SK-N-SH (cell line): ENCODE measurements around the gene CDH13. TPM values are rescaled to one million over a fixed set of nuclear protein-coding genes. Genes with fewer than 3 reads are reported as not detected.

ENCODE experiments used
- CTCF ChIA-PET: fragments of 300-600, 350-600 bp; formaldehyde crosslinking; extraction: SDS; loops from one replicate; lab custom pipeline; 2021; lab: Yijun Ruan, JAX
- POLR2A ChIA-PET: fragments of 350-600 bp; sonication (Branson Sonifier 250); formaldehyde crosslinking; extraction: SDS; loops from one replicate; lab custom pipeline; 2020; ENCODE audit warnings: antibody characterized with exemption, inconsistent platforms; lab: Yijun Ruan, JAX
- DNase-seq: peaks from one replicate; pipeline ENCODE4 v3.0.0; 2012
- H2AFZ ChIP-seq: fragments of 200-600 bp; sonication (generic); 2 replicates; pipeline ENCODE4 v1.8.1; 2016; ENCODE audit warnings: antibody characterized with exemption, mild to moderate bottlenecking, low read depth
- H3F3A ChIP-seq: fragments of 200-600 bp; sonication (generic); replicated peaks from 2 replicates; pipeline ENCODE3; 2016; ENCODE audit warnings: antibody characterized with exemption, mild to moderate bottlenecking; ENCODE audit not compliant: insufficient read depth
- H3K27ac ChIP-seq, 2 experiments: fragments of 200-500 bp in 1 of 2; fragments of 200-600 bp in 1 of 2; sonication (Bioruptor generic) in 1 of 2; sonication (generic), shearing (Covaris generic) in 1 of 2; 2 replicates each; pipeline versions ENCODE4 v1.5.1 to v1.6.1; 2014 to 2016; ENCODE audit warnings: low read depth in 2 of 2, inconsistent platforms in 1 of 2, low read length in 1 of 2, mild to moderate bottlenecking in 1 of 2, mixed read lengths in 1 of 2
- H3K27me3 ChIP-seq: fragments of 200-600 bp; sonication (generic), shearing (Covaris generic); 2 replicates; pipeline ENCODE4 v1.6.1; 2016; ENCODE audit warnings: mixed run types; ENCODE audit not compliant: insufficient read depth
- H3K36me3 ChIP-seq, 2 experiments: fragments of 200-500 bp in 1 of 2; fragments of 200-600 bp in 1 of 2; sonication (Bioruptor generic) in 1 of 2; sonication (generic) in 1 of 2; replicated peaks in 1 of 2; 2 replicates each; pipeline versions ENCODE3 to v1.5.1; 2014 to 2016; ENCODE audit warnings: low read length in 1 of 2, mild to moderate bottlenecking in 1 of 2; ENCODE audit not compliant: insufficient read depth in 2 of 2, control insufficient read depth in 1 of 2
- H3K4me1 ChIP-seq, 2 experiments: fragments of 200-500 bp in 1 of 2; fragments of 200-600 bp in 1 of 2; sonication (Bioruptor generic) in 1 of 2; sonication (generic), shearing (Covaris generic) in 1 of 2; 2 replicates each; pipeline versions ENCODE4 v1.5.1 to v1.6.1; 2014 to 2016; ENCODE audit warnings: low read depth in 1 of 2, low read length in 1 of 2, mixed run types in 1 of 2; ENCODE audit not compliant: insufficient read depth in 2 of 2, control insufficient read depth in 1 of 2
- H3K4me2 ChIP-seq: fragments of 200-600 bp; sonication (generic), shearing (Covaris generic); 2 replicates; pipeline ENCODE4 v1.6.1; 2017; ENCODE audit warnings: mixed run types
- H3K4me3 ChIP-seq, 2 experiments: fragments of 200-500 bp in 1 of 2; fragments of 200-600 bp in 1 of 2; sonication (Bioruptor generic) in 1 of 2; sonication (generic), shearing (Covaris generic) in 1 of 2; 2 replicates each; pipeline versions ENCODE4 v1.5.1 to v1.8.1; 2014 to 2016; ENCODE audit warnings: low read depth in 2 of 2, inconsistent platforms in 1 of 2, low read length in 1 of 2, mild to moderate bottlenecking in 1 of 2, mixed read lengths in 1 of 2, moderate library complexity in 1 of 2
- H3K79me2 ChIP-seq: fragments of 200-600 bp; sonication (generic); 2 replicates; pipeline ENCODE4 v1.8.1; 2017; ENCODE audit warnings: mild to moderate bottlenecking; ENCODE audit not compliant: insufficient read depth
- H3K9ac ChIP-seq: fragments of 200-600 bp; sonication (generic); 2 replicates; pipeline ENCODE4 v1.6.1; 2017; ENCODE audit warnings: mixed run types
- H3K9me2 ChIP-seq: fragments of 200-600 bp; sonication (generic); 2 replicates; pipeline ENCODE4 v1.6.1; 2017; ENCODE audit warnings: mixed run types
- H3K9me3 ChIP-seq: fragments of 200-600 bp; sonication (generic); 2 replicates; pipeline ENCODE4 v1.6.1; 2017; ENCODE audit warnings: mixed run types, mild to moderate bottlenecking, moderate library complexity
- H4K20me1 ChIP-seq: fragments of 200-600 bp; sonication (generic); 2 replicates; pipeline ENCODE4 v1.6.1; 2017; ENCODE audit warnings: mild to moderate bottlenecking, mixed run types; ENCODE audit not compliant: insufficient read depth
- CTCF ChIP-seq: fragments of 200-600 bp; sonication (generic); IDR thresholded peaks from 2 replicates; pipeline ENCODE4 v1.6.1; 2017; ENCODE audit warnings: antibody characterized with exemption, mild to moderate bottlenecking, moderate library complexity
- ELF1 ChIP-seq: IDR thresholded peaks from 2 replicates; pipeline ENCODE4 v1.4.0; 2012
- EZH2phosphoT487 ChIP-seq: fragments of 200-600 bp; sonication (generic); IDR thresholded peaks from 2 replicates; pipeline ENCODE4 v1.6.1; 2017; ENCODE audit warnings: low read depth, mixed run types, mild to moderate bottlenecking, antibody characterized with exemption, moderate library complexity, borderline replicate concordance
- FOSL2 ChIP-seq: IDR thresholded peaks from 2 replicates; pipeline ENCODE4 v1.4.0; 2012; ENCODE audit warnings: low read depth, mild to moderate bottlenecking, moderate library complexity, borderline replicate concordance
- FOXJ3 ChIP-seq: sonication (generic); formaldehyde crosslinking; IDR thresholded peaks from 2 replicates; pipeline ENCODE4 v1.5.1; 2020; ENCODE audit warnings: mild to moderate bottlenecking, missing genetic modification reagents
- FOXM1 ChIP-seq: IDR thresholded peaks from 2 replicates; pipeline ENCODE4 v1.4.0; 2012; ENCODE audit warnings: low read depth, mild to moderate bottlenecking
- GABPA ChIP-seq: IDR thresholded peaks from 2 replicates; pipeline ENCODE4 v1.4.0; 2012; ENCODE audit warnings: low read depth, mild to moderate bottlenecking
- GATA2 ChIP-seq: sonication (generic); formaldehyde crosslinking; IDR thresholded peaks from 2 replicates; pipeline ENCODE4 v1.5.0; 2020; ENCODE audit warnings: mild to moderate bottlenecking, missing genetic modification reagents
- MEF2A ChIP-seq: IDR thresholded peaks from 2 replicates; pipeline ENCODE4 v1.4.0; 2012; ENCODE audit warnings: low read depth, borderline replicate concordance
- MXI1 ChIP-seq: IDR thresholded peaks from 2 replicates; pipeline ENCODE4 v1.6.1; 2012; ENCODE audit warnings: mild to moderate bottlenecking, low read depth, low read length, improper control_type of control experiment
- NFIC ChIP-seq: IDR thresholded peaks from 2 replicates; pipeline ENCODE4 v1.4.0; 2012; ENCODE audit warnings: borderline replicate concordance
- RAD21 ChIP-seq: IDR thresholded peaks from 2 replicates; pipeline ENCODE4 v1.6.1; 2012; ENCODE audit warnings: mild to moderate bottlenecking, low read length
- REST ChIP-seq: IDR thresholded peaks from 2 replicates; pipeline ENCODE4 v1.6.1; 2012; ENCODE audit warnings: mild to moderate bottlenecking, low read depth, low read length, moderate library complexity
- RFX5 ChIP-seq: IDR thresholded peaks from 2 replicates; pipeline ENCODE4 v1.6.1; 2012; ENCODE audit warnings: mild to moderate bottlenecking, improper control_type of control experiment, low read length
- RXRA ChIP-seq: IDR thresholded peaks from 2 replicates; pipeline ENCODE4 v1.4.0; 2012; ENCODE audit warnings: low read depth, mild to moderate bottlenecking, borderline replicate concordance
- SIN3A ChIP-seq: IDR thresholded peaks from 2 replicates; pipeline ENCODE4 v1.6.1; 2012; ENCODE audit warnings: low read depth, mild to moderate bottlenecking, low read length, moderate library complexity, borderline replicate concordance
- SMC3 ChIP-seq: IDR thresholded peaks from 2 replicates; pipeline ENCODE4 v1.6.1; 2012; ENCODE audit warnings: low read depth, low read length, improper control_type of control experiment
- TAF1 ChIP-seq: IDR thresholded peaks from 2 replicates; pipeline ENCODE4 v1.6.1; 2012; ENCODE audit warnings: low read depth, mild to moderate bottlenecking, low read length, moderate library complexity, borderline replicate concordance
- TCF12 ChIP-seq: IDR thresholded peaks from 2 replicates; pipeline ENCODE4 v1.4.0; 2012
- TEAD4 ChIP-seq: IDR thresholded peaks from 2 replicates; pipeline ENCODE4 v1.4.0; 2012; ENCODE audit warnings: mild to moderate bottlenecking, borderline replicate concordance; ENCODE audit not compliant: insufficient read depth
- USF2 ChIP-seq: fragments of 150-350 bp; IDR thresholded peaks from 2 replicates; pipeline ENCODE4 v1.6.1; 2017; ENCODE audit warnings: antibody characterized with exemption, low read length, low read depth, borderline replicate concordance
- YY1 ChIP-seq: IDR thresholded peaks from 2 replicates; pipeline ENCODE4 v1.4.0; 2012; ENCODE audit warnings: low read depth, mild to moderate bottlenecking
- WGBS: methylation state at CpG from one replicate; pipeline ENCODE4 v1.1.6; 2017; ENCODE audit warnings: low lambda C conversion rate; 5-methylcytosine and 5-hydroxymethylcytosine counted together
- polyA plus RNA-seq, 3 experiments: library from polyadenylated mRNA; depleted of rRNA; stranded (reverse); fragments of >200 nt; gene quantifications; 2 replicates each; pipeline ENCODE4 v1.2.3, GENCODE V29; 2012
- TF ChIP-seq, protein P1 (sequence below): IDR thresholded peaks from 2 replicates; pipeline ENCODE4 v1.4.0; 2012; ENCODE audit warnings: low read depth

Gene CDH13
- polyA plus RNA-seq, 1 of the 3 experiments (the other 2 are of a cell fraction): 93.0 TPM

GRCh38 chr16:83723901-83724300 lies 1097.1 kb downstream of the CDH13 start:
- Histone ChIP-seq H3K79me2 (no peaks in the 10 kb centered on the region), H3K9ac (no peak overlapping the region), H3K27ac (no peak overlapping the region), H3K27me3 (no peaks in the 10 kb centered on the region), H3K36me3 (no peaks in the 10 kb centered on the region), H3K4me3 (no peak overlapping the region), H3K9me3 (no peaks in the 10 kb centered on the region), H3K4me2 (no peak overlapping the region), H4K20me1 (no peaks in the 10 kb centered on the region), H3K4me1 (no peaks in the 10 kb centered on the region), H3F3A (no peaks in the 10 kb centered on the region), H2AFZ (no peak overlapping the region), H3K9me2 (no peaks in the 10 kb centered on the region)
- POLR2A ChIA-PET: no interaction called here
- CTCF ChIA-PET: no interaction called here
- DNase-seq: no peak
- 62% methylated on average over 2 of the region's 2 CpGs for WGBS
- TF ChIP-seq REST: no peak
- TF ChIP-seq FOXM1: no peak
- no peak for TF ChIP-seq MEF2A
- TF ChIP-seq MXI1: no peak
- TF ChIP-seq SIN3A: no peak
- TF ChIP-seq YY1: no peak
- TF ChIP-seq ELF1: no peak
- TF ChIP-seq, protein P1, sequence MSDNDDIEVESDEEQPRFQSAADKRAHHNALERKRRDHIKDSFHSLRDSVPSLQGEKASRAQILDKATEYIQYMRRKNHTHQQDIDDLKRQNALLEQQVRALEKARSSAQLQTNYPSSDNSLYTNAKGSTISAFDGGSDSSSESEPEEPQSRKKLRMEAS: no peak
- TF ChIP-seq TCF12: no peak
- TF ChIP-seq SMC3: no peak
- TF ChIP-seq GABPA: no peak
- TF ChIP-seq TEAD4: no peak
- TF ChIP-seq GATA2 (CRISPR knock-in tag): no peak
- no peak for TF ChIP-seq FOXJ3
- TF ChIP-seq FOSL2: no peak
- no peak for TF ChIP-seq RFX5
- no peak for TF ChIP-seq TAF1
- no peak for TF ChIP-seq RAD21
- no peak for TF ChIP-seq EZH2phosphoT487

GRCh38 chr16:83724585-83724984 lies 1097.8 kb downstream of the CDH13 start:
- Histone ChIP-seq H3K9me2 (no peaks in the 10 kb centered on the region), H3K36me3 (no peaks in the 10 kb centered on the region), H3K4me1 (no peaks in the 10 kb centered on the region), H3F3A (no peaks in the 10 kb centered on the region), H3K79me2 (no peaks in the 10 kb centered on the region), H3K4me3 (no peak overlapping the region), H4K20me1 (no peaks in the 10 kb centered on the region), H3K27ac (no peak overlapping the region), H2AFZ (no peak overlapping the region), H3K9me3 (no peaks in the 10 kb centered on the region), H3K27me3 (no peaks in the 10 kb centered on the region), H3K4me2 (no peak overlapping the region), H3K9ac (no peak overlapping the region)
- CTCF ChIA-PET: no interaction called here
- WGBS: 15% methylated on average over 2 of the region's 2 CpGs
- POLR2A ChIA-PET: no interaction called here
- no peak for DNase-seq
- TF ChIP-seq EZH2phosphoT487: no peak
- no peak for TF ChIP-seq YY1
- TF ChIP-seq USF2: no peak
- TF ChIP-seq CTCF: no peak
- no peak for TF ChIP-seq MEF2A
- no peak for TF ChIP-seq ELF1
- no peak for TF ChIP-seq NFIC
- TF ChIP-seq GATA2 (CRISPR knock-in tag): no peak
- no peak for TF ChIP-seq FOSL2
- TF ChIP-seq SMC3: no peak
- no peak for TF ChIP-seq RXRA
- no peak for TF ChIP-seq TAF1
- TF ChIP-seq FOXJ3: no peak
